ENCODE measurements around the gene EMC9.

The EMC9 gene

GRCh38 chr14:24138396-24139271, 2.8 kb downstream of the EMC9 start:
- H4K20me1 ChIP-seq (ENCODE audit: insufficient read depth, low read length, poor library complexity, severe bottlenecking), result peaks cover 28% of the 10 kb centered on the region
- TF ChIP-seq, protein P1, sequence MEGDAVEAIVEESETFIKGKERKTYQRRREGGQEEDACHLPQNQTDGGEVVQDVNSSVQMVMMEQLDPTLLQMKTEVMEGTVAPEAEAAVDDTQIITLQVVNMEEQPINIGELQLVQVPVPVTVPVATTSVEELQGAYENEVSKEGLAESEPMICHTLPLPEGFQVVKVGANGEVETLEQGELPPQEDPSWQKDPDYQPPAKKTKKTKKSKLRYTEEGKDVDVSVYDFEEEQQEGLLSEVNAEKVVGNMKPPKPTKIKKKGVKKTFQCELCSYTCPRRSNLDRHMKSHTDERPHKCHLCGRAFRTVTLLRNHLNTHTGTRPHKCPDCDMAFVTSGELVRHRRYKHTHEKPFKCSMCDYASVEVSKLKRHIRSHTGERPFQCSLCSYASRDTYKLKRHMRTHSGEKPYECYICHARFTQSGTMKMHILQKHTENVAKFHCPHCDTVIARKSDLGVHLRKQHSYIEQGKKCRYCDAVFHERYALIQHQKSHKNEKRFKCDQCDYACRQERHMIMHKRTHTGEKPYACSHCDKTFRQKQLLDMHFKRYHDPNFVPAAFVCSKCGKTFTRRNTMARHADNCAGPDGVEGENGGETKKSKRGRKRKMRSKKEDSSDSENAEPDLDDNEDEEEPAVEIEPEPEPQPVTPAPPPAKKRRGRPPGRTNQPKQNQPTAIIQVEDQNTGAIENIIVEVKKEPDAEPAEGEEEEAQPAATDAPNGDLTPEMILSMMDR (conservative IDR thresholded peaks at IDR 0.05; ENCODE audit: low read length), result no peak
- no peaks in the 10 kb centered on the region for H3F3A ChIP-seq (ENCODE audit: low read depth)
- H3K4me3 ChIP-seq (ENCODE audit: low read length, poor library complexity, severe bottlenecking), result peak overlapping the region; percentile 97
- H3K27me3 ChIP-seq (ENCODE audit: insufficient read depth, low read length, poor library complexity, severe bottlenecking), result no peaks in the 10 kb centered on the region
- no peaks in the 10 kb centered on the region for H3K9me2 ChIP-seq (replicated peaks; ENCODE audit: low read depth, low read length)
- H2AFZ ChIP-seq (ENCODE audit: low read length), result no peak overlapping the region
- H3K79me2 ChIP-seq (ENCODE audit: insufficient read depth, low read length), result peaks cover 59% of the 10 kb centered on the region
- H3K4me2 ChIP-seq (ENCODE audit: low read depth, low read length, poor library complexity, severe bottlenecking), result peak overlapping the region; percentile 99
- no peaks in the 10 kb centered on the region for H3K9me3 ChIP-seq (ENCODE audit: insufficient read depth, low read depth, low read length)
- H3K9ac ChIP-seq (ENCODE audit: low read depth, low read length, poor library complexity, severe bottlenecking), result peak overlapping the region; percentile 85
- H3K36me3 ChIP-seq (ENCODE audit: insufficient read depth, low read length), result peaks cover 19% of the 10 kb centered on the region
- peaks cover 44% of the 10 kb centered on the region for H3K4me1 ChIP-seq (ENCODE audit: insufficient read depth, low read length, poor library complexity, severe bottlenecking)

GRCh38 chr14:24137529-24138395, 3.6 kb downstream of the EMC9 start:
- H3K9ac ChIP-seq (ENCODE audit: low read depth, low read length, poor library complexity, severe bottlenecking), result peak overlapping the region; percentile 96
- no peaks in the 10 kb centered on the region for H3K9me3 ChIP-seq (ENCODE audit: insufficient read depth, low read depth, low read length)
- no peaks in the 10 kb centered on the region for H3F3A ChIP-seq (ENCODE audit: low read depth)
- no peaks in the 10 kb centered on the region for H3K9me2 ChIP-seq (replicated peaks; ENCODE audit: low read depth, low read length)
- peaks cover 19% of the 10 kb centered on the region for H3K36me3 ChIP-seq (ENCODE audit: insufficient read depth, low read length)
- H2AFZ ChIP-seq (ENCODE audit: low read length), result no peak overlapping the region
- peak overlapping the region; percentile 99 for H3K4me3 ChIP-seq (ENCODE audit: low read length, poor library complexity, severe bottlenecking)
- peaks cover 28% of the 10 kb centered on the region for H4K20me1 ChIP-seq (ENCODE audit: insufficient read depth, low read length, poor library complexity, severe bottlenecking)
- no peak for TF ChIP-seq EZH2phosphoT487 (IDR thresholded peaks at IDR 0.05; ENCODE audit: borderline replicate concordance)
- TF ChIP-seq, protein P1 (conservative IDR thresholded peaks at IDR 0.05; ENCODE audit: low read length), result no peak
- H3K4me2 ChIP-seq (ENCODE audit: low read depth, low read length, poor library complexity, severe bottlenecking), result peak overlapping the region; percentile 99
- peaks cover 54% of the 10 kb centered on the region for H3K79me2 ChIP-seq (ENCODE audit: insufficient read depth, low read length)
- peaks cover 45% of the 10 kb centered on the region for H3K4me1 ChIP-seq (ENCODE audit: insufficient read depth, low read length, poor library complexity, severe bottlenecking)
- no peaks in the 10 kb centered on the region for H3K27me3 ChIP-seq (ENCODE audit: insufficient read depth, low read length, poor library complexity, severe bottlenecking)

DNA sequence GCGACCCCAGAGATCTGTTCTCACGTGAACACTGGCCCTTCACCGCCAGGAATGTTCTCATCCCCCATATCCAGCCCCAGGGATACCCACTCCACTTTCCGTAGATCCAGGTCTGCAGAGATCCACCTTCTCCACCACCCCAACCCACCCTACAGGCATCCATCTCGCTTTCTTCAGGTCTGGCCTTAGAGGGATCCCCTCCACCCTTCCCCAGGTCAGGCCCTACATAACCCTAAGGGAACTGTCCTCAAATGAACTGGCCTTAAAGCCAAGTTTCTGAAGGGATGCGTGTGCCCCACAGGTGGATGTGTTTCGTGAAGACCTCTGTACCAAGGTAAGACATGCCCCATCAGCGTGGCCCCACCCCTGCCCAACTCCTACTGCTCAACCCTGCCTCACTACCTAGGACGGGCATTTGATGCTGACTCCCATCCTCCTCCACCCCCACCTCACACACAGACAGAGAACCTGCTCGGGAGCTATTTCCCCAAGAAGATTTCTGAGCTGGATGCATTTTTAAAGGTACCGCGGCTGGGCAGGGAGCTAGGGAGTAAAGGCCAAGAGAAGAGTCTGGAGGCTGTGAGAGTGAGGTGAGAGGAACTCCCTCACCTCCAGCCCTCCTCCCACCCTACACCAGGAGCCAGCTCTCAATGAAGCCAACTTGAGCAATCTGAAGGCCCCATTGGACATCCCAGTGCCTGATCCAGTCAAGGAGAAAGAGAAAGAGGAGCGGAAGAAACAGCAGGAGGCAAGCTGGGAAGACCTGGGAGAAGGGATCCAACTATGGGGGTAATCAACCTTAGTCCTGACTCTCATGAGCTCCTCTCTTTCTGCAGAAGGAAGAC, 4.5 kb downstream of the EMC9 start:
- Histone ChIP-seq H3K4me1 (ENCODE audit: insufficient read depth, low read length, poor library complexity, severe bottlenecking) (peaks cover 48% of the 10 kb centered on the region), H3K4me2 (ENCODE audit: low read depth, low read length, poor library complexity, severe bottlenecking) (peak overlapping the region; percentile 99), H3K9ac (ENCODE audit: low read depth, low read length, poor library complexity, severe bottlenecking) (peak overlapping the region; percentile 96), H2AFZ (ENCODE audit: low read length) (no peak overlapping the region), H3K4me3 (ENCODE audit: low read length, poor library complexity, severe bottlenecking) (peak overlapping the region; percentile 99), H3K9me2 (replicated peaks; ENCODE audit: low read depth, low read length) (no peaks in the 10 kb centered on the region), H3K27me3 (ENCODE audit: insufficient read depth, low read length, poor library complexity, severe bottlenecking) (no peaks in the 10 kb centered on the region), H4K20me1 (ENCODE audit: insufficient read depth, low read length, poor library complexity, severe bottlenecking) (peaks cover 28% of the 10 kb centered on the region), H3F3A (ENCODE audit: low read depth) (no peaks in the 10 kb centered on the region), H3K79me2 (ENCODE audit: insufficient read depth, low read length) (peaks cover 52% of the 10 kb centered on the region), H3K36me3 (ENCODE audit: insufficient read depth, low read length) (peaks cover 19% of the 10 kb centered on the region), H3K9me3 (ENCODE audit: insufficient read depth, low read depth, low read length) (no peaks in the 10 kb centered on the region)
- no peak for TF ChIP-seq EZH2phosphoT487 (IDR thresholded peaks at IDR 0.05; ENCODE audit: borderline replicate concordance)
